ENCODE data around the gene TLN1.

TLN1 gene

DNA sequence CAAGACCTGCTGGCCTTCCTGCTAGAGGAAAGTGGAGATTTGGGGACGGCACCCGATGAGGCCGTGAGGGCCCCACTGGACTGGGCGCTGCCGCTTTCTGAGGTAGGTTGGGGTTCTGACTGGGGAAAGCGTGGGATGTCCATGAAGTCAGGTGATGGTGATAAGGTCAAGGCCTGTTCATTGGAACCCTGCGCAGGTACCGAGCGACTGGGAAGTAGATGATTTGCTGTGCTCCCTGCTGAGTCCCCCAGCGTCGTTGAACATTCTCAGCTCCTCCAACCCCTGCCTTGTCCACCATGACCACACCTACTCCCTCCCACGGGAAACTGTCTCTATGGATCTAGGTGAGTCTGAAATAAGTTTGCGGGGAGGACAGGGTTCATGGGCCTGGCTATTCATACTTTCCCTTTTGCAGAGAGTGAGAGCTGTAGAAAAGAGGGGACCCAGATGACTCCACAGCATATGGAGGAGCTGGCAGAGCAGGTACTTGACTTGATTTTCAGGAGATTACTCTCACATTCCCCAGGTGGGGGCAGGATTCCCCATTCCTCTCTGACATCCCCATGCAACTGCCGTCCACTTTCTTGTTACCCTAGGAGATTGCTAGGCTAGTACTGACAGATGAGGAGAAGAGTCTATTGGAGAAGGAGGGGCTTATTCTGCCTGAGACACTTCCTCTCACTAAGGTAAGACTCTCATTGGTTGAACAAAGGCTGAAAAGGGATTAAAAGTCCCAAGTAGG, 976 bp upstream of the TLN1 start:
- peak; percentile 58 to 68 for DNase-seq (ENCODE audit: low read depth in 2 of 2)

DNA sequence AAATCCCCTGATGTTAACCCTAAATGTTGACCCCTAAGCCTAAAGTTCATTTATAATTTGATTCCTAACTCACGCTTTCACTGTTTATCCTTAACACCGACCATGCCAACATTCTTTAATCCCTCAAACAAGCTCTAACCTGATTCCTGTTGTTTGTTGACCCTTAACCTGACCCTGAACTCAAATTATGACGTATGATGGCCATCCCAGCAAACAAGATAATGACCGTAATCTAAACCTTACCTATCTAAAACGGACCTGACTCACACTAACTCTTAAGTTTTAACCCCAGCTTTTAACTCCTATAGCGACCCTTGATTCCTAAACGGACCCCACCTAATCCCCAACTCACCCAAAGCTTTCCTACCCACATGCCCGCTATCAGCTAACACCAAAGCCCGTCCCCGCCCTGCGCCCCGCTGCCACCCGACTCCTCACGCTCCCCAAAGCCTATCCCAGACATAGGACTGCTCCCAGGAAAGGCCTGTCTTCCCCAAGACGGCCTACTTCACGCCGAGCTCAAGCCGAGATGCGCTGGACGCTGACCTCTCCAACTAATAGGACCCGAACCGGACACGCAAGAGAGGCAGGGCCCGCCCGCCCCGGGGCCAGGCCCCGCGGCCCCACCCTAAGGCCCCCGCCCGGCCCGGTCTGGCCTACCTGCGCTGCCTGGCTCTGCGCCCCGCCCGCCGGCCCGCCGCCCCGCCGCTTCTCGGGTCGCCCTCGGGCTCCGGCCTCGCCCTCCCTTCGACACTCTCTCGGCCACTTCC, 395 bp downstream of the TLN1 start:
- DNase-seq (ENCODE audit: low read depth in 2 of 2), result no peak
- TF ChIP-seq, protein P1, sequence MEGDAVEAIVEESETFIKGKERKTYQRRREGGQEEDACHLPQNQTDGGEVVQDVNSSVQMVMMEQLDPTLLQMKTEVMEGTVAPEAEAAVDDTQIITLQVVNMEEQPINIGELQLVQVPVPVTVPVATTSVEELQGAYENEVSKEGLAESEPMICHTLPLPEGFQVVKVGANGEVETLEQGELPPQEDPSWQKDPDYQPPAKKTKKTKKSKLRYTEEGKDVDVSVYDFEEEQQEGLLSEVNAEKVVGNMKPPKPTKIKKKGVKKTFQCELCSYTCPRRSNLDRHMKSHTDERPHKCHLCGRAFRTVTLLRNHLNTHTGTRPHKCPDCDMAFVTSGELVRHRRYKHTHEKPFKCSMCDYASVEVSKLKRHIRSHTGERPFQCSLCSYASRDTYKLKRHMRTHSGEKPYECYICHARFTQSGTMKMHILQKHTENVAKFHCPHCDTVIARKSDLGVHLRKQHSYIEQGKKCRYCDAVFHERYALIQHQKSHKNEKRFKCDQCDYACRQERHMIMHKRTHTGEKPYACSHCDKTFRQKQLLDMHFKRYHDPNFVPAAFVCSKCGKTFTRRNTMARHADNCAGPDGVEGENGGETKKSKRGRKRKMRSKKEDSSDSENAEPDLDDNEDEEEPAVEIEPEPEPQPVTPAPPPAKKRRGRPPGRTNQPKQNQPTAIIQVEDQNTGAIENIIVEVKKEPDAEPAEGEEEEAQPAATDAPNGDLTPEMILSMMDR (IDR thresholded peaks at IDR 0.05; ENCODE audit: low read depth, low read length), result no peak

More for the DNA sequence above, 976 bp upstream of the TLN1 start:
- TF ChIP-seq, protein P1 (IDR thresholded peaks at IDR 0.05; ENCODE audit: low read depth, low read length), result no peak
- peak overlapping the region; percentile 86 to 87 for H3K4me3 ChIP-seq (replicated peaks in 1 of 2; ENCODE audit: low read depth in 2 of 2, low read length in 2 of 2)

DNA sequence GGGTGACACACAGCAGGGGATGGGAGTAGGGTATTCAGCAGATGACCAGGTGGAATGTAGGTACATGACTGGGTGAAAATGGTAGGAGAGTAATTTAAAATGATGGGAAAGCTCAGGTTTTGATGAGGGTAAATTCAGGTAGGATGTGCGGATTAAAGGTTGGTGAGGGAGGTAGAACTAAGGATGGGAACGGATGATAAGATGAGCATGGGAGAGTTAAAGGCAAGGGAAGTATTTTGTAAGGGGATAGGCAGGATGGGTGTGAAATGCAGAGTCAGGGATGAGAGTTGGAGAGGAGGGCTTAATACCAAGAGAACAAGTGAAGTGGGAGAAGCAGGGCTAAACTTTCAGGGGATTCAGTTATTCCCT, 1.5 kb downstream of the TLN1 start:
- peak in 1 of 2 donors; percentile 15 for DNase-seq (ENCODE audit: low read depth in 2 of 2)
- H3K4me3 ChIP-seq (replicated peaks in 1 of 2; ENCODE audit: low read depth in 2 of 2, low read length in 2 of 2), result peak overlapping the region; percentile 86 to 87
- TF ChIP-seq, protein P1 (IDR thresholded peaks at IDR 0.05; ENCODE audit: low read depth, low read length), result no peak

More for the DNA sequence above, 395 bp downstream of the TLN1 start:
- H3K4me3 ChIP-seq (replicated peaks in 1 of 2; ENCODE audit: low read depth in 2 of 2, low read length in 2 of 2), result peak overlapping the region; percentile 86 to 87

DNA sequence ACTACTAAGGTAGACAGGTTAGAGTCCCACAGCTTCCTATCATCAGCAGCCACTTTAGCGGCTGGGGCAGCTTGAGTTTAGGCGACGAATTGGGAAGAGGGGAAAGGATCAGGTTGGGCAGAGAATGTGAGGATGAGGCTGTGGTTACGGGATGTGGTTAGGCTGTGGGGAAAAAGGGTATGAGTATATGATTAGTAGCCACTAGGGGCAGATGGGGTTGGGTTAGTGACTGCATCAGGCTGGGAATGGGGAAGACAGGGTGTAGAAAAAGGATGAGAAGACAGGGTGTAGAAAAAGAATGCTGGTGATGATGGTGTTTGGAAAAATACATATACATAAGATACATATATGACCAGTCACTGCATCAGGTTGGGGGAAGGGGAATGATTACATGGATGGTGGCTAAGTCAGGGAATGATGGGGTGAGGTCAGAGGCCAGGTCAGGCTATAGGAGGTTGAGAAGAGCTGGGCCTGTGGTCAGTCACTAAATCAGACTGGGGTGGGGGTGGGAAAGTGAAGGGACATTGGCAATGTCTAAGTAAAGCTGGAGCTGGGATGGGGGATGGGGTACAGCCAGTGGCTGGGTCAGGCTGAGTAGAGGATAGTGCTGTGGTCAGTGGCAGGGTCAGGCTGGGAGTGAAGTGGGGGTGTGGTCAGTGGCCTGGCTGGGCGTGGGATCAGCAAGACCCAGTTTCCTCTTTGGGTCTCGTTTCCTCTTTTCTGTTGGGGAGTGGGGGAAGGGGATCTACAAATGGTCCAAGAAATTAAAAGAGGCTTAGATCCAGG, 2.1 kb downstream of the TLN1 start:
- peak overlapping the region; percentile 86 to 87 for H3K4me3 ChIP-seq (replicated peaks in 1 of 2; ENCODE audit: low read depth in 2 of 2, low read length in 2 of 2)
- TF ChIP-seq, protein P1 (IDR thresholded peaks at IDR 0.05; ENCODE audit: low read depth, low read length), result peak; percentile 68
- peak; percentile 84 to 89 for DNase-seq (ENCODE audit: low read depth in 2 of 2)

DNA sequence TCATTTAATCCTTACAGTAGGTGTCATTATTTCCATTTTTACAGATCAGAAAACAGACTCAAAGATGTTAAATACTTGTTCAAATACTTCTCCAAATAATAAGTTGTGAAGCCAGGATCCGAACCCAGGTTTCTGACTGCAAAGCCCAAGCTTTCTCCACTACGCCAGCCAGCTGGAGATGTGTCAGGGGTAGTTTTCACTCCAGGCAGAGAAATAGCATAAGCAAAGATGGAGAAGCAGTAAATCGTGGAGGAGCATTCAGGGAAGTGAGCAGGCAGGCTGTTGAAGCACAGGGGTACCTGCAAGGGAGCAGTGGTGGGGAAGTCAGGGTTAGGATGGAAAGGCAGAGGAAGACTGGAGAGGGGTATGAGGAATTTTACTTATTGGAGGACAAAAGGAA, 2.9 kb downstream of the TLN1 start:
- TF ChIP-seq, protein P1 (IDR thresholded peaks at IDR 0.05; ENCODE audit: low read depth, low read length), result no peak
- peak in 1 of 2 donors; percentile 32 for DNase-seq (ENCODE audit: low read depth in 2 of 2)
- H3K4me3 ChIP-seq (replicated peaks in 1 of 2; ENCODE audit: low read depth in 2 of 2, low read length in 2 of 2), result peak overlapping the region; percentile 86 to 87
